Mesendoderm (in vitro differentiated cells): ENCODE results near the gene HSPA2.
"Not testable (repeated sequence)": the region's sequence is repeated elsewhere in the genome, so short reads cannot be mapped to it uniquely, and the experiment has no call there.

ENCODE experiments used
- DNase-seq: peaks from one replicate; pipeline ENCODE4 v3.0.0; 2013
- H2AK5ac ChIP-seq: 2 replicates; pipeline ENCODE4 v1.6.1; 2013; ENCODE audit warnings: low read length, inconsistent platforms
- H2BK120ac ChIP-seq: 2 replicates; pipeline ENCODE4 v1.6.1; 2013; ENCODE audit warnings: low read depth, mild to moderate bottlenecking, low read length, moderate library complexity, mixed read lengths
- H2BK15ac ChIP-seq: replicated peaks from 2 replicates; pipeline ENCODE4 v1.6.1; 2013; ENCODE audit warnings: low read depth, mild to moderate bottlenecking, moderate library complexity
- H2BK5ac ChIP-seq: 2 replicates; pipeline ENCODE4 v1.6.1; 2013; ENCODE audit warnings: low read length, inconsistent platforms
- H3K18ac ChIP-seq: 2 replicates; pipeline ENCODE4 v1.6.1; 2013; ENCODE audit warnings: mild to moderate bottlenecking, low read length, mixed read lengths
- H3K23ac ChIP-seq: one replicate; pipeline ENCODE4 v1.6.1; 2013; ENCODE audit warnings: low read length
- H3K27ac ChIP-seq: 2 replicates; pipeline ENCODE4 v1.5.1; 2013; ENCODE audit warnings: low read depth, mild to moderate bottlenecking, inconsistent platforms, low read length, moderate library complexity
- H3K27me3 ChIP-seq: 2 replicates; pipeline ENCODE4 v1.6.1; 2013; ENCODE audit warnings: low read length, control low read depth, mild to moderate bottlenecking, inconsistent platforms; ENCODE audit not compliant: insufficient read depth, poor library complexity
- H3K36me3 ChIP-seq: 2 replicates; pipeline ENCODE4 v1.6.1; 2013; ENCODE audit warnings: low read length, inconsistent platforms; ENCODE audit not compliant: control insufficient read depth, insufficient read depth
- H3K4ac ChIP-seq: one replicate; pipeline ENCODE4 v1.6.1; 2013; ENCODE audit warnings: low read depth, mild to moderate bottlenecking, low read length, moderate library complexity
- H3K4me1 ChIP-seq: 2 replicates; pipeline ENCODE4 v1.6.1; 2013; ENCODE audit warnings: low read depth, low read length, inconsistent platforms; ENCODE audit not compliant: control insufficient read depth
- H3K4me2 ChIP-seq: 2 replicates; pipeline ENCODE4 v1.6.1; 2013; ENCODE audit warnings: low read length
- H3K4me3 ChIP-seq: 2 replicates; pipeline ENCODE4 v1.5.1; 2013; ENCODE audit warnings: mild to moderate bottlenecking, low read length
- H3K56ac ChIP-seq: one replicate; pipeline ENCODE4 v1.6.1; 2013; ENCODE audit warnings: low read length
- H3K79me1 ChIP-seq: 2 replicates; pipeline ENCODE4 v1.6.1; 2013; ENCODE audit warnings: low read length, inconsistent platforms
- H3K79me2 ChIP-seq: 2 replicates; pipeline ENCODE4 v1.6.1; 2013; ENCODE audit warnings: mild to moderate bottlenecking, low read length; ENCODE audit not compliant: control insufficient read depth, insufficient read depth
- H3K9ac ChIP-seq: 2 replicates; pipeline ENCODE4 v1.6.1; 2013; ENCODE audit warnings: low read length, inconsistent platforms
- H4K5ac ChIP-seq: one replicate; pipeline ENCODE4 v1.6.1; 2013; ENCODE audit warnings: low read length
- H4K8ac ChIP-seq: one replicate; pipeline ENCODE4 v1.6.1; 2013; ENCODE audit warnings: low read depth, mild to moderate bottlenecking, control low read depth, low read length, moderate library complexity
- WGBS: extraction: QIAGEN DNeasy Blood & Tissue Kit; methylation state at CpG from one replicate; pipeline ENCODE4 v1.1.7; 2013; ENCODE audit warnings: low lambda C conversion rate, missing lambda C conversion rate; ENCODE audit not compliant: insufficient coverage; ENCODE audit errors: extremely low coverage; 5-methylcytosine and 5-hydroxymethylcytosine counted together

The HSPA2 gene

GRCh38 chr14:64558216-64558615 lies 17.7 kb downstream of the HSPA2 start:
- H3K18ac ChIP-seq, H3K4me2 ChIP-seq, H3K4ac ChIP-seq, H2BK5ac ChIP-seq, H2AK5ac ChIP-seq, H3K23ac ChIP-seq, H3K4me3 ChIP-seq, H2BK120ac ChIP-seq, H3K27me3 ChIP-seq, H3K56ac ChIP-seq, H3K27ac ChIP-seq, H3K79me1 ChIP-seq, H4K5ac ChIP-seq, H2BK15ac ChIP-seq, DNase-seq, H3K9ac ChIP-seq, H3K36me3 ChIP-seq, H3K79me2 ChIP-seq, H3K4me1 ChIP-seq, H4K8ac ChIP-seq: not testable (repeated sequence)
- WGBS, result no CpG with 5 or more reads among the region's 2 CpGs

- no peak overlapping the region for H3K4ac ChIP-seq
- no peak overlapping the region for H2AK5ac ChIP-seq
- no peak overlapping the region for H4K5ac ChIP-seq
- no peak overlapping the region for H3K4me2 ChIP-seq
- no peak overlapping the region for H3K23ac ChIP-seq
- H3K4me1 ChIP-seq, result peaks cover 5% of the 10 kb centered on the region
- no CpG with 5 or more reads among the region's 2 CpGs for WGBS
- no peak overlapping the region for H3K18ac ChIP-seq
- no peak overlapping the region for H3K27ac ChIP-seq
- H3K36me3 ChIP-seq, result no peaks in the 10 kb centered on the region
- no peak overlapping the region for H2BK15ac ChIP-seq
- H3K79me2 ChIP-seq, result no peaks in the 10 kb centered on the region
- no peaks in the 10 kb centered on the region for H3K27me3 ChIP-seq
- no peak overlapping the region for H3K9ac ChIP-seq
- no peak overlapping the region for H3K4me3 ChIP-seq
- H2BK120ac ChIP-seq, result no peak overlapping the region
- no peak overlapping the region for H4K8ac ChIP-seq
- DNase-seq, result no peak
- no peak overlapping the region for H3K56ac ChIP-seq
- no peaks in the 10 kb centered on the region for H3K79me1 ChIP-seq
- no peak overlapping the region for H2BK5ac ChIP-seq
These were observed 21.1 kb downstream of the HSPA2 start for GRCh38 chr14:64561631-64562030.

- DNase-seq, result no peak
- H3K4me1 ChIP-seq, result peaks cover 5% of the 10 kb centered on the region
- H2BK15ac ChIP-seq, result no peak overlapping the region
- H3K79me2 ChIP-seq, result no peaks in the 10 kb centered on the region
- H2BK120ac ChIP-seq, result no peak overlapping the region
- no peak overlapping the region for H3K9ac ChIP-seq
- no peaks in the 10 kb centered on the region for H3K27me3 ChIP-seq
- no peak overlapping the region for H3K56ac ChIP-seq
- no peak overlapping the region for H3K23ac ChIP-seq
- H2BK5ac ChIP-seq, result no peak overlapping the region
- no peak overlapping the region for H3K4me3 ChIP-seq
- no peak overlapping the region for H2AK5ac ChIP-seq
- H3K79me1 ChIP-seq, result no peaks in the 10 kb centered on the region
- H4K8ac ChIP-seq, result no peak overlapping the region
- no peak overlapping the region for H4K5ac ChIP-seq
- H3K4ac ChIP-seq, result no peak overlapping the region
- H3K18ac ChIP-seq, result no peak overlapping the region
- no peaks in the 10 kb centered on the region for H3K36me3 ChIP-seq
- H3K27ac ChIP-seq, result no peak overlapping the region
- H3K4me2 ChIP-seq, result no peak overlapping the region
These were observed 21.9 kb downstream of the HSPA2 start for GRCh38 chr14:64562436-64562835.

GRCh38 chr14:64563696-64564095 lies 23.2 kb downstream of the HSPA2 start:
- Histone ChIP-seq H4K8ac (no peak overlapping the region), H3K4ac (no peak overlapping the region), H4K5ac (no peak overlapping the region), H3K18ac (no peak overlapping the region), H3K27me3 (no peaks in the 10 kb centered on the region), H3K4me3 (no peak overlapping the region), H3K27ac (no peak overlapping the region), H3K4me2 (no peak overlapping the region), H3K4me1 (peaks cover 5% of the 10 kb centered on the region), H3K9ac (no peak overlapping the region), H2BK15ac (no peak overlapping the region), H3K56ac (no peak overlapping the region), H2BK5ac (no peak overlapping the region), H2BK120ac (no peak overlapping the region), H3K79me2 (no peaks in the 10 kb centered on the region), H2AK5ac (no peak overlapping the region), H3K79me1 (no peaks in the 10 kb centered on the region), H3K36me3 (no peaks in the 10 kb centered on the region), H3K23ac (no peak overlapping the region)
- DNase-seq, result no peak
- WGBS, result no CpG with 5 or more reads among the region's 6 CpGs

- Histone ChIP-seq H2BK120ac (no peak overlapping the region), H3K56ac (no peak overlapping the region), H3K9ac (no peak overlapping the region), H3K4me3 (no peak overlapping the region), H2AK5ac (no peak overlapping the region), H2BK15ac (no peak overlapping the region), H3K4ac (no peak overlapping the region), H3K4me2 (no peak overlapping the region), H3K23ac (no peak overlapping the region), H3K79me2 (no peaks in the 10 kb centered on the region), H3K18ac (no peak overlapping the region), H4K8ac (no peak overlapping the region), H3K79me1 (no peaks in the 10 kb centered on the region), H4K5ac (no peak overlapping the region), H3K27ac (no peak overlapping the region), H3K27me3 (no peaks in the 10 kb centered on the region), H3K36me3 (no peaks in the 10 kb centered on the region), H2BK5ac (no peak overlapping the region), H3K4me1 (no peaks in the 10 kb centered on the region)
- WGBS, result no CpG with 5 or more reads among the region's 5 CpGs
- DNase-seq, result peak; percentile 30
These were observed 26.1 kb downstream of the HSPA2 start for GRCh38 chr14:64566651-64567122.

- Histone ChIP-seq H3K27ac (no peak overlapping the region), H3K36me3 (no peaks in the 10 kb centered on the region)
- DNase-seq, result peak; percentile 84
These were observed 28.6 kb downstream of the HSPA2 start for GRCh38 chr14:64569138-64569631.

More at GRCh38 chr14:64569138-64569631, 28.6 kb downstream of the HSPA2 start:
- no peak overlapping the region for H4K5ac ChIP-seq
- no peak overlapping the region for H3K4me3 ChIP-seq
- no CpG with 5 or more reads among the region's 3 CpGs for WGBS
- no peaks in the 10 kb centered on the region for H3K79me1 ChIP-seq
- no peak overlapping the region for H4K8ac ChIP-seq
- no peaks in the 10 kb centered on the region for H3K27me3 ChIP-seq
- H3K4ac ChIP-seq, result no peak overlapping the region
- H3K56ac ChIP-seq, result no peak overlapping the region
- H2BK5ac ChIP-seq, result no peak overlapping the region
- H3K18ac ChIP-seq, result no peak overlapping the region
- no peaks in the 10 kb centered on the region for H3K79me2 ChIP-seq
- no peak overlapping the region for H3K23ac ChIP-seq
- no peak overlapping the region for H2BK120ac ChIP-seq
- no peak overlapping the region for H3K9ac ChIP-seq
- H3K4me2 ChIP-seq, result no peak overlapping the region
- H2BK15ac ChIP-seq, result no peak overlapping the region
- H2AK5ac ChIP-seq, result no peak overlapping the region
- H3K4me1 ChIP-seq, result peaks cover 3% of the 10 kb centered on the region
